22Rv1 (cell line): ENCODE data around the gene LRBA.

ENCODE experiments used
- CTCF ChIP-seq: fragments of 450-650 bp; IDR thresholded peaks from 2 replicates; pipeline ENCODE4 v1.5.1; 2017; ENCODE audit warnings: mild to moderate bottlenecking
- ZFX ChIP-seq: fragments of 450-650 bp; IDR thresholded peaks from 2 replicates; pipeline ENCODE4 v1.6.1; 2017; ENCODE audit warnings: antibody characterized with exemption, borderline replicate concordance

DNA sequence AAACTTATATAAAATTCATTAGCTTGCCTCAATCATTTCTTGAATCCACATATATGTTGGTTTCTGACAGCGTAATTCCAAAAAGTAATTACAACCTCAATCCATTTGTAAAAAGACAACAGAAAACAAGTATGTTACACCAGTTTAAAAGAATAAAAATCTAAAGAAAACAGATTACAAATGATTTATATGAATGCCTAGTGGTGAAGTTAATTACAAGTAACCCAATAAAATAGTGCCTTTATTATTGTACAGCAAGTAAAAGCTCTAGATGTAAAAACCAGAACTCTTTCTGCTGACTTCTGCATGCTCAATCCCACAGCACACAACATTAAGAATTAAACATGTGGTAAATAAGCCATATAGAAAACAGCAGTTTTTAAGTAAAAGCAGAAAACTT, 235.4 kb downstream of the LRBA start:
- TF ChIP-seq CTCF: no peak
- no peak for TF ChIP-seq ZFX
